ENCODE results near the gene VPS54.

VPS54 gene

GRCh38 chr2:64040161-64040560, 20.9 kb upstream of the VPS54 start:
- CTCF ChIA-PET = interaction anchor here (1.3 to 2.1 kb wide), 3 partner anchors 9 to 288 kb away, joined by 3 to 5 read pairs (median 4); no protein-coding TSS in a partner anchor
- no peaks in the 10 kb centered on the region for H3K9me3 ChIP-seq (ENCODE audit: control extremely low read depth in 1 of 5, control insufficient read depth in 4 of 5, insufficient read depth in 2 of 5, low read depth in 1 of 5, low read length in 4 of 5)
- H3K4me3 ChIP-seq (ENCODE audit: control insufficient read depth in 1 of 7, extremely low read depth in 1 of 7, insufficient read depth in 4 of 7, low read depth in 2 of 7, low read length in 6 of 7) = peak overlapping the region in 1 of 7 experiments; percentile 19
- no peaks in the 10 kb centered on the region for H3K27me3 ChIP-seq (replicated peaks in 2 of 5; ENCODE audit: control insufficient read depth in 4 of 5, insufficient read depth in 5 of 5, low read length in 4 of 5)
- H3K27ac ChIP-seq (ENCODE audit: insufficient read depth in 1 of 2, low read depth in 1 of 2, low read length in 2 of 2, poor library complexity in 1 of 2, severe bottlenecking in 2 of 2) = no peak overlapping the region
- POLR2A ChIA-PET = interaction anchor here (1.2 kb wide), 1 partner anchor 16 kb away, joined by 3 read pairs; no protein-coding TSS in a partner anchor
- no peaks in the 10 kb centered on the region for H3K36me3 ChIP-seq (ENCODE audit: control insufficient read depth in 4 of 4, insufficient read depth in 4 of 4, low read length in 3 of 4)
- no CpG with 5 or more reads among the region's 3 CpGs for WGBS (ENCODE audit: insufficient coverage)
- no peak for DNase-seq
- H3K4me1 ChIP-seq (ENCODE audit: control extremely low read depth in 1 of 4, control insufficient read depth in 4 of 4, insufficient read depth in 4 of 4, low read length in 3 of 4) = peaks cover 4 to 16% (median 9%) of the 10 kb centered on the region in 4 experiments

DNA sequence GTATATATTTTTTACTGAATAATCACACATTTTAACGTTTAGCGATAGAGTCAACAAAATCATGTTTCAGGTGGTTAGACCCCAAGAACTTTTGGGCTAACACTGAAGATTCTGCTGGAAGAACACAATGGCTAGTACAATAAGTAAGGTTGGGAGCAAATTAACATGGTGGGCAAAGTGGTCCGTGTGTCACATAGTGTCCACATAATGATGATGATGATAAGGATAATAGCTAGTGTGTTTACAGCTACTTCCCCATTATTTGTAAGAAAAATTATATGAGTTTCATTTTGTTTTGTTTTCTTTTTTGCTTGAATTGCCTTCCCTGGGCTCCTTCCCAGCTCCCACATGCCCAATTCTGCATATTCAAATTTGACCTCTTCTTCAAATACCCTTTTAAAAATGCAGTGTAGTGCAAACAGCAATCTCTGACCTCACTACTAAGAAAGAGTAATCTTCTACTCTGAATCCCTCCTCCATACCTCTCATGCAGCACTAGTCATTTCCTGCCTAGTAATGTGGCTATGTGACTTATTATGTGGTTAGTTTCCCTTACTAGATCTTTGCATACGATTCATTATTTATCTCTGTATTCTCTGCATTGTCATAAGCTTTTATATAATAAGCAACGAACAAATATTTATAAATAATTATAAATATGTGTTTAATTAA, 16.9 kb upstream of the VPS54 start:
- Histone ChIP-seq H3K9me3 (ENCODE audit: control extremely low read depth in 1 of 5, control insufficient read depth in 4 of 5, insufficient read depth in 2 of 5, low read depth in 1 of 5, low read length in 4 of 5) (peaks cover 0 to 4% (median 0%) of the 10 kb centered on the region in 5 experiments), H3K27me3 (replicated peaks in 2 of 5; ENCODE audit: control insufficient read depth in 4 of 5, insufficient read depth in 5 of 5, low read length in 4 of 5) (no peaks in the 10 kb centered on the region), H3K4me3 (ENCODE audit: control insufficient read depth in 1 of 7, extremely low read depth in 1 of 7, insufficient read depth in 4 of 7, low read depth in 2 of 7, low read length in 6 of 7) (peak overlapping the region in 3 of 7 experiments; percentile 9 to 49 (median 23)), H3K27ac (ENCODE audit: insufficient read depth in 1 of 2, low read depth in 1 of 2, low read length in 2 of 2, poor library complexity in 1 of 2, severe bottlenecking in 2 of 2) (peak overlapping the region in 1 of 2 experiments; percentile 37), H3K4me1 (ENCODE audit: control extremely low read depth in 1 of 4, control insufficient read depth in 4 of 4, insufficient read depth in 4 of 4, low read length in 3 of 4) (peaks cover 4 to 17% (median 11%) of the 10 kb centered on the region in 4 experiments), H3K36me3 (ENCODE audit: control insufficient read depth in 4 of 4, insufficient read depth in 4 of 4, low read length in 3 of 4) (no peaks in the 10 kb centered on the region)
- DNase-seq = peak; percentile 67 to 94 (median 89)
- ChIA-PET CTCF (interaction anchor here (0.9 to 1.4 kb wide), 4 partner anchors 13 to 290 kb away, joined by 3 to 6 read pairs (median 3); no protein-coding TSS in a partner anchor), POLR2A (no interaction called here)
- no CpG with 5 or more reads among the region's 5 CpGs for WGBS (ENCODE audit: insufficient coverage)

GRCh38 chr2:64035072-64035942, 16.1 kb upstream of the VPS54 start:
- peaks cover 4 to 15% (median 10%) of the 10 kb centered on the region in 4 experiments for H3K4me1 ChIP-seq (ENCODE audit: control extremely low read depth in 1 of 4, control insufficient read depth in 4 of 4, insufficient read depth in 4 of 4, low read length in 3 of 4)
- CTCF ChIA-PET = interaction anchor here (0.9 to 1.4 kb wide), 3 partner anchors 12 to 290 kb away, joined by 3 to 6 read pairs (median 3); no protein-coding TSS in a partner anchor
- DNase-seq = no peak
- H3K4me3 ChIP-seq (ENCODE audit: control insufficient read depth in 1 of 7, extremely low read depth in 1 of 7, insufficient read depth in 4 of 7, low read depth in 2 of 7, low read length in 6 of 7) = no peak overlapping the region
- no peaks in the 10 kb centered on the region for H3K36me3 ChIP-seq (ENCODE audit: control insufficient read depth in 4 of 4, insufficient read depth in 4 of 4, low read length in 3 of 4)
- peaks cover 0 to 4% (median 0%) of the 10 kb centered on the region in 5 experiments for H3K9me3 ChIP-seq (ENCODE audit: control extremely low read depth in 1 of 5, control insufficient read depth in 4 of 5, insufficient read depth in 2 of 5, low read depth in 1 of 5, low read length in 4 of 5)
- POLR2A ChIA-PET = no interaction called here
- H3K27ac ChIP-seq (ENCODE audit: insufficient read depth in 1 of 2, low read depth in 1 of 2, low read length in 2 of 2, poor library complexity in 1 of 2, severe bottlenecking in 2 of 2) = no peak overlapping the region
- whole genome bisulfite sequencing (ENCODE audit: insufficient coverage) = no CpG with 5 or more reads among the region's 4 CpGs
- no peaks in the 10 kb centered on the region for H3K27me3 ChIP-seq (replicated peaks in 2 of 5; ENCODE audit: control insufficient read depth in 4 of 5, insufficient read depth in 5 of 5, low read length in 4 of 5)

GRCh38 chr2:64029116-64029665, 10.0 kb upstream of the VPS54 start:
- Histone ChIP-seq H3K27ac (ENCODE audit: insufficient read depth in 1 of 2, low read depth in 1 of 2, low read length in 2 of 2, poor library complexity in 1 of 2, severe bottlenecking in 2 of 2) (no peak overlapping the region), H3K4me3 (ENCODE audit: control insufficient read depth in 1 of 7, extremely low read depth in 1 of 7, insufficient read depth in 4 of 7, low read depth in 2 of 7, low read length in 6 of 7) (no peak overlapping the region), H3K36me3 (ENCODE audit: control insufficient read depth in 4 of 4, insufficient read depth in 4 of 4, low read length in 3 of 4) (no peaks in the 10 kb centered on the region), H3K27me3 (replicated peaks in 2 of 5; ENCODE audit: control insufficient read depth in 4 of 5, insufficient read depth in 5 of 5, low read length in 4 of 5) (no peaks in the 10 kb centered on the region), H3K9me3 (ENCODE audit: control extremely low read depth in 1 of 5, control insufficient read depth in 4 of 5, insufficient read depth in 2 of 5, low read depth in 1 of 5, low read length in 4 of 5) (peaks cover 0 to under 1% (median 0%) of the 10 kb centered on the region in 5 experiments), H3K4me1 (ENCODE audit: control extremely low read depth in 1 of 4, control insufficient read depth in 4 of 4, insufficient read depth in 4 of 4, low read length in 3 of 4) (peaks cover 0 to 4% (median 1%) of the 10 kb centered on the region in 4 experiments)
- ChIA-PET POLR2A (no interaction called here), CTCF (interaction anchor here (1.6 kb wide), 2 partner anchors 302 to 337 kb away, joined by 3 to 4 read pairs; no protein-coding TSS in a partner anchor)
- WGBS (ENCODE audit: insufficient coverage) = no CpG with 5 or more reads among the region's 2 CpGs
- no peak for DNase-seq

DNA sequence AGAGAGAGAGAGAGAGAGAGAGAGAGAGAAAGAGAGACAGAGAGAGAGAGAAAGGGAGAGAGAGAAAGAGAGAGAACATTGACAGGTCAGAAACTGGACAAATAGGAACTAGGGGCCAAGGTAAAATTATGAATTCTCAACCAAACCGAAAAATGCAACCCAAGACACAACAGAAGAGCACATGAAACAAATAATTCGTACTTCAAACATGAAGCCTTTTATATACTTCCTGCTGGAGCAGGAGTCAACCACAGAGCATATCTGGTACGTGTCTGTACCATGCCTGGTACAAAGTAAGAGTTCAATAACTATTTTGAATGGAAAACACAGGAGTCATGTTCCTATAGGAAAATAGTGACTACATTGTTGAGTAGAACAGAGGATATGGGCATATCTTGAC, 6.5 kb upstream of the VPS54 start:
- no peak for DNase-seq
- no CpG with 5 or more reads among the region's 3 CpGs for WGBS (ENCODE audit: insufficient coverage)
- Histone ChIP-seq H3K4me1 (ENCODE audit: control extremely low read depth in 1 of 4, control insufficient read depth in 4 of 4, insufficient read depth in 4 of 4, low read length in 3 of 4) (peaks cover 0 to 8% (median 0%) of the 10 kb centered on the region in 4 experiments), H3K9me3 (ENCODE audit: control extremely low read depth in 1 of 5, control insufficient read depth in 4 of 5, insufficient read depth in 2 of 5, low read depth in 1 of 5, low read length in 4 of 5) (no peaks in the 10 kb centered on the region), H3K4me3 (ENCODE audit: control insufficient read depth in 1 of 7, extremely low read depth in 1 of 7, insufficient read depth in 4 of 7, low read depth in 2 of 7, low read length in 6 of 7) (no peak overlapping the region), H3K36me3 (ENCODE audit: control insufficient read depth in 4 of 4, insufficient read depth in 4 of 4, low read length in 3 of 4) (no peaks in the 10 kb centered on the region), H3K27me3 (replicated peaks in 2 of 5; ENCODE audit: control insufficient read depth in 4 of 5, insufficient read depth in 5 of 5, low read length in 4 of 5) (no peaks in the 10 kb centered on the region), H3K27ac (ENCODE audit: insufficient read depth in 1 of 2, low read depth in 1 of 2, low read length in 2 of 2, poor library complexity in 1 of 2, severe bottlenecking in 2 of 2) (no peak overlapping the region)
- ChIA-PET POLR2A (no interaction called here), CTCF (no interaction called here)

GRCh38 chr2:64024259-64024949, 5.2 kb upstream of the VPS54 start:
- WGBS (ENCODE audit: insufficient coverage) = 100% methylated on average over 1 of the region's 3 CpGs
- no peak for DNase-seq
- ChIA-PET CTCF (no interaction called here), POLR2A (interaction anchor here (0.7 kb wide), 1 partner anchor 15 kb away, joined by 3 read pairs; no protein-coding TSS in a partner anchor)
- no peaks in the 10 kb centered on the region for H3K27me3 ChIP-seq (replicated peaks in 2 of 5; ENCODE audit: control insufficient read depth in 4 of 5, insufficient read depth in 5 of 5, low read length in 4 of 5)
- peaks cover 2 to 21% (median 7%) of the 10 kb centered on the region in 4 experiments for H3K4me1 ChIP-seq (ENCODE audit: control extremely low read depth in 1 of 4, control insufficient read depth in 4 of 4, insufficient read depth in 4 of 4, low read length in 3 of 4)
- H3K27ac ChIP-seq (ENCODE audit: insufficient read depth in 1 of 2, low read depth in 1 of 2, low read length in 2 of 2, poor library complexity in 1 of 2, severe bottlenecking in 2 of 2) = no peak overlapping the region
- H3K9me3 ChIP-seq (ENCODE audit: control extremely low read depth in 1 of 5, control insufficient read depth in 4 of 5, insufficient read depth in 2 of 5, low read depth in 1 of 5, low read length in 4 of 5) = no peaks in the 10 kb centered on the region
- no peaks in the 10 kb centered on the region for H3K36me3 ChIP-seq (ENCODE audit: control insufficient read depth in 4 of 4, insufficient read depth in 4 of 4, low read length in 3 of 4)
- no peak overlapping the region for H3K4me3 ChIP-seq (ENCODE audit: control insufficient read depth in 1 of 7, extremely low read depth in 1 of 7, insufficient read depth in 4 of 7, low read depth in 2 of 7, low read length in 6 of 7)
